Kidney (tissue), 14 donors: ENCODE results near the gene ADD2. TPM values are rescaled to one million over a fixed set of nuclear protein-coding genes. Genes with fewer than 3 reads are reported as not detected.

Experiments
- DNase-seq, 5 donors: peaks; one replicate each; pipeline ENCODE4 v3.0.0-alpha.2; 2013 to 2020
- FAIRE-seq: peaks from 2 replicates; lab custom pipeline; 2012; peaks lifted over from hg19 to GRCh38; lab: Jason Lieb, UNC
- H3K27ac ChIP-seq, 2 donors: one replicate each; pipeline ENCODE4 v1.7.0; 2013; ENCODE audit warnings: low read depth in 2 of 2, low read length in 2 of 2, inconsistent platforms in 1 of 2
- H3K27me3 ChIP-seq: one replicate; pipeline ENCODE4 v1.7.1; 2013; ENCODE audit warnings: low read length, inconsistent platforms; ENCODE audit not compliant: control insufficient read depth, insufficient read depth
- H3K36me3 ChIP-seq, 3 donors: one replicate each; pipeline versions ENCODE4 v1.7.0 to v1.7.1; 2013; ENCODE audit warnings: low read length in 3 of 3, control low read depth in 1 of 3, inconsistent platforms in 1 of 3; ENCODE audit not compliant: insufficient read depth in 3 of 3, control insufficient read depth in 2 of 3
- H3K4me1 ChIP-seq, 3 donors: one replicate each; pipeline versions ENCODE4 v1.7.0 to v1.7.1; 2013; ENCODE audit warnings: low read length in 3 of 3, inconsistent platforms in 1 of 3, low read depth in 1 of 3; ENCODE audit not compliant: control insufficient read depth in 2 of 3, insufficient read depth in 2 of 3
- H3K4me3 ChIP-seq, 3 donors: one replicate each; pipeline versions ENCODE4 v1.7.0 to v1.8.1; 2013; ENCODE audit warnings: low read length in 3 of 3, control low read depth in 1 of 3, inconsistent platforms in 1 of 3
- H3K9ac ChIP-seq, 3 donors: one replicate each; pipeline versions ENCODE4 v1.7.0 to v1.7.1; 2013; ENCODE audit warnings: low read length in 3 of 3, control low read depth in 1 of 3, inconsistent platforms in 1 of 3
- H3K9me3 ChIP-seq, 3 donors: one replicate each; pipeline versions ENCODE4 v1.7.0 to v1.7.1; 2013; ENCODE audit warnings: low read length in 3 of 3, control low read depth in 1 of 3, inconsistent platforms in 1 of 3; ENCODE audit not compliant: control insufficient read depth in 2 of 3, insufficient read depth in 1 of 3
- CTCF ChIP-seq: IDR thresholded peaks from 3 replicates; pipeline ENCODE4 v1.5.1; 2012; ENCODE audit warnings: mild to moderate bottlenecking, moderate library complexity, borderline replicate concordance; ENCODE audit not compliant: insufficient read depth; ENCODE audit errors: extremely low read depth
- intact Hi-C: fragments of 100-400 bp; cut with DNase I; formaldehyde crosslinking; loops from one replicate; pipeline ENCODE4 v1.11.1; 2022
- polyA plus RNA-seq: library from polyadenylated mRNA; stranded (reverse); fragments of 350-450 nt; fragmentation: Illumina TruSeq; extraction: RNeasy Lipid Tissue Mini Kit (QIAGEN cat#74804); gene quantifications from one replicate; pipeline ENCODE4 v1.2.3, GENCODE V29; 2014; ENCODE audit warnings: low read depth, low replicate concordance; ENCODE audit not compliant: insufficient read depth
- total RNA-seq: library from RNA; stranded (reverse); fragmentation: NEBNext Ultra II Directional; extraction: Animal tissue kit (Norgen Biotek cat#: 25700); gene quantifications from one replicate; pipeline ENCODE4 v1.2.1, GENCODE V29; 2021
- donor health status: control.
- donor health status: control.
- donor health status: control.
- donor health status: control.
- donor health status: control.
- donor health status: DM: yes; HTN: yes; CAD: no.
- donor health status: Normal renal cell carcinoma (clear cell type).

Gene ADD2
- total and polyA plus RNA-seq, 2 donors from 2014 or later = 2.9 TPM; not detected in 1

DNA sequence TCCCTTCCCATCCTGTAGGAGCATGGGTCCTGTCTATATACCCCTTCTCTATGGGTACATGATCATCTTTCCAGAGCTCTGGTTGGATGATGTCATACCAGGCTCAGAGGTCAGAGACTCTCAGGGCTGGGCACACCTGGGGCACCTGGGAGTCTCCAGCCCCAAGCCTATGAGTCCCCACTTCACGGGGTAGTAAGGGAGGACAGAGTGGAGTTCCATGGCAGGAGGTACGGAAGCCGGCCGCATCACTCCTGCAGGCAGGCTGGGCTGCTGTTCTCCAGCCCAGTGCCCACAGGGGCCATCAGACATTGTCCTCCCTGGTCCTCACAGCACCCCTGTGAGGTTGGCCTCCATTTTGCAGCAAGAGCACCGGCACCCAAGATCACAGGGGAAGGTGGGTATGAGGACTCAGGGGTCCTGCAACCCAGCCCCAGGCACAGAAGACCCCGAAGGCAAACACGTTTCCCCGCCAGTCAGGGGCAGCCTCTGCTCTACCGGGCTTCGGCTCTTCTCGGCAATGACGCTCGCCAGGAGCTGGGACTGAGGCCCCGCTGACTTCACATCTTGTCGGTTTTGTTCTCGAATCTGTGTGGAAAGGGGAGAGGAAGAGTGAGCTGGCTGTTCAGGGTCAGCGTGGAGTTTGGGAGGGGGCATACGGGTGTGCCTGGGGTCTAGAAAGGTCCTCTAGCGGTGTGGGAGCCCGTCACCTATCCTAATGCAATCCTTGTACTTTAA, 91.5 kb downstream of the ADD2 start:
- H3K4me1 ChIP-seq = no peaks in the 10 kb centered on the region
- no peak overlapping the region for H3K4me3 ChIP-seq
- no peaks in the 10 kb centered on the region for H3K27me3 ChIP-seq
- H3K9me3 ChIP-seq = no peaks in the 10 kb centered on the region
- no peak for TF ChIP-seq CTCF
- peak in 1 of 5 donors; percentile 15 for DNase-seq
- FAIRE-seq = no peak
- intact Hi-C loops = no loop called here
- no peak overlapping the region for H3K27ac ChIP-seq
- H3K36me3 ChIP-seq = no peaks in the 10 kb centered on the region
- no peak overlapping the region for H3K9ac ChIP-seq

DNA sequence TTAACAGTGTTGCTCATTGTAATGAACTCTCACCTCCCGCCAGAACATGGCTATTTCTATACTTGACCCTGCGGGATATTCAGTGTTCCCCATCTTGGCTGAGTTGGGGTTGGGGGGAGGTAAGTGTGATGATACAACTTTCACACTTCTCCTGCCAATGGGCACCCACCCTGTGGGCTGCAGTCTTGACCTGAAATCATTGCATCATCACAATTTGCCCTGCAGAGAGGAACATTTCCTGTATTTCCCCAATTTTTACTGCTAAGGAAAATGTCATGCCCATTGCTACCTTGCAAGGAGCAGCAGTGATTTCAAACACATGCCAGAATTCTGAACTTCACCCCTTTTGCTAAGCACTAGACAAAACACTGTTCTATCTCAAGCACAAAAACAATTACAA, 92.1 kb downstream of the ADD2 start:
- Histone ChIP-seq H3K9ac (no peak overlapping the region), H3K4me1 (no peaks in the 10 kb centered on the region), H3K27ac (no peak overlapping the region), H3K27me3 (no peaks in the 10 kb centered on the region), H3K4me3 (no peak overlapping the region), H3K36me3 (no peaks in the 10 kb centered on the region), H3K9me3 (no peaks in the 10 kb centered on the region)
- peak in 1 of 5 donors; percentile 16 for DNase-seq
- TF ChIP-seq CTCF = no peak
- FAIRE-seq = no peak
- intact Hi-C loops = no loop called here

GRCh38 chr2:70674636-70675430, 93.2 kb downstream of the ADD2 start:
- no peak overlapping the region for H3K27ac ChIP-seq
- H3K9me3 ChIP-seq = no peaks in the 10 kb centered on the region
- intact Hi-C loops = no loop called here
- no peaks in the 10 kb centered on the region for H3K27me3 ChIP-seq
- H3K9ac ChIP-seq = no peak overlapping the region
- DNase-seq (no peak), FAIRE-seq (no peak)
- H3K36me3 ChIP-seq = no peaks in the 10 kb centered on the region
- TF ChIP-seq CTCF = no peak
- no peaks in the 10 kb centered on the region for H3K4me1 ChIP-seq
- no peak overlapping the region for H3K4me3 ChIP-seq
